Calu3 (cell line): ENCODE measurements around the gene GRID2. TPM values are rescaled to one million over a fixed set of nuclear protein-coding genes. Genes with fewer than 3 reads are reported as not detected.

Source experiments
- BruUV-seq: library from RNA; stranded (reverse); fragments of 400-500 nt; replicated peaks from 2 replicates; lab custom pipeline; 2021; lab: Mats Ljungman, UMichigan
- CTCF ChIA-PET: fragments of 300-600 bp; sonication (Branson Sonifier 250); formaldehyde crosslinking; loops from one replicate; lab custom pipeline; 2022; ENCODE audit warnings: antibody characterized with exemption; lab: Charles Lee
- DNase-seq: peaks from one replicate; pipeline ENCODE4 v3.0.0; 2022
- H3K27ac Mint-ChIP-seq: one replicate; pipeline ENCODE4 v1.8.0; 2022; ENCODE audit warnings: mixed read lengths; ENCODE audit not compliant: unreplicated experiment
- H3K27me3 Mint-ChIP-seq: one replicate; pipeline ENCODE4 v1.8.0; 2022; ENCODE audit warnings: mixed read lengths; ENCODE audit not compliant: unreplicated experiment
- H3K36me3 Mint-ChIP-seq: one replicate; pipeline ENCODE4 v1.8.0; 2022; ENCODE audit warnings: mild to moderate bottlenecking, moderate library complexity, mixed read lengths; ENCODE audit not compliant: insufficient read depth, unreplicated experiment
- H3K4me1 Mint-ChIP-seq: one replicate; pipeline ENCODE4 v1.8.0; 2022; ENCODE audit warnings: mild to moderate bottlenecking, low read depth, mixed read lengths; ENCODE audit not compliant: unreplicated experiment
- H3K4me3 Mint-ChIP-seq: one replicate; pipeline ENCODE4 v1.8.0; 2022; ENCODE audit warnings: mild to moderate bottlenecking, low read depth, moderate library complexity, mixed read lengths; ENCODE audit not compliant: unreplicated experiment
- H3K9me3 Mint-ChIP-seq: one replicate; pipeline ENCODE4 v1.8.0; 2022; ENCODE audit warnings: low read depth, mixed read lengths; ENCODE audit not compliant: unreplicated experiment
- CTCF ChIP-seq: fragments of 200-600 bp; IDR thresholded peaks from one replicate; pipeline ENCODE4 v1.8.0; 2022; ENCODE audit warnings: antibody characterized with exemption; ENCODE audit not compliant: unreplicated experiment
- intact Hi-C: fragments of 100-400 bp; cut with micrococcal nuclease; formaldehyde crosslinking; loops from one replicate; pipeline ENCODE4 v1.10.0; 2022; ENCODE audit not compliant: unreplicated experiment
- total RNA-seq: library from RNA; stranded (reverse); gene quantifications from 2 replicates; pipeline ENCODE4 v1.2.3, GENCODE V29; 2022

GRID2 gene
- total RNA-seq, 1 experiment from 2014 or later = not detected

- Mint-ChIP-seq H3K4me3 (no peak overlapping the region), H3K36me3 (no peaks in the 10 kb centered on the region), H3K27me3 (no peaks in the 10 kb centered on the region), H3K4me1 (no peaks in the 10 kb centered on the region), H3K27ac (no peak overlapping the region), H3K9me3 (no peaks in the 10 kb centered on the region)
- no peak for DNase-seq
- intact Hi-C loops = no loop called here
- no TSS peak for BruUV-seq
- TF ChIP-seq CTCF = no peak
- CTCF ChIA-PET = no interaction called here
These were observed 24.3 kb downstream of the GRID2 start for GRCh38 chr4:92328095-92328494.

- TF ChIP-seq CTCF = no peak
- no peak for DNase-seq
- no peak overlapping the region for H3K4me3 Mint-ChIP-seq
- no peaks in the 10 kb centered on the region for H3K4me1 Mint-ChIP-seq
- no peak overlapping the region for H3K27ac Mint-ChIP-seq
- CTCF ChIA-PET = no interaction called here
- no peaks in the 10 kb centered on the region for H3K36me3 Mint-ChIP-seq
- no peaks in the 10 kb centered on the region for H3K9me3 Mint-ChIP-seq
- no TSS peak for BruUV-seq
- intact Hi-C loops = no loop called here
- H3K27me3 Mint-ChIP-seq = no peaks in the 10 kb centered on the region
These were observed 29.2 kb downstream of the GRID2 start for GRCh38 chr4:92333016-92333415.

GRCh38 chr4:92334716-92335350, 31.1 kb downstream of the GRID2 start:
- no peak for DNase-seq
- Mint-ChIP-seq H3K9me3 (no peaks in the 10 kb centered on the region), H3K4me3 (no peak overlapping the region), H3K4me1 (no peaks in the 10 kb centered on the region), H3K36me3 (no peaks in the 10 kb centered on the region), H3K27ac (no peak overlapping the region), H3K27me3 (no peaks in the 10 kb centered on the region)
- CTCF ChIA-PET = no interaction called here
- intact Hi-C loops = no loop called here
- no TSS peak for BruUV-seq
- TF ChIP-seq CTCF = no peak

DNA sequence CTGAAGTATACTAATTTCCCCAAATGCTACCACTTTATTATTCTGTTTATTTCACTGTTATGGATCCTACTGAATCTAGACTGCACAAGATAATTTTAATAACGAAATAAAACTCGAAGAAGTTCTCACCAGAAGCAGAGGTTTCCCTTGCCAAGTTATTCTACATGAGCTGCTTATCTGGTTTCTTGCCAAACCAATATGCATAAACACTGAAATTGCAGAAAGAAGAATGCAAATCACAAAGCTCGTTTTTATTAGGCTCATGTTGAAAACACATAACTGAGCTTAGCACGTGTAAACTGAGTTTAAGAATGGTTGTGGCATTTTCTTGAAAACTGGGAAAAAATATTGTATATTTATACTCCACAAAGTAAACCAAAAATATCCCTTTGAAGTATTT, 35.9 kb downstream of the GRID2 start:
- BruUV-seq = no TSS peak
- H3K27ac Mint-ChIP-seq = no peak overlapping the region

More for the DNA sequence above, 35.9 kb downstream of the GRID2 start:
- no peaks in the 10 kb centered on the region for H3K27me3 Mint-ChIP-seq
- no peaks in the 10 kb centered on the region for H3K4me1 Mint-ChIP-seq
- H3K4me3 Mint-ChIP-seq = no peak overlapping the region
- no peaks in the 10 kb centered on the region for H3K9me3 Mint-ChIP-seq
- no peak for TF ChIP-seq CTCF
- DNase-seq = no peak
- intact Hi-C loops = no loop called here
- CTCF ChIA-PET = no interaction called here
- H3K36me3 Mint-ChIP-seq = no peaks in the 10 kb centered on the region
